HEK293 (cell line): ENCODE results near the gene PFKFB1.

Experiments
- GLI4 ChIP-seq: fragments of 450-650 bp; formaldehyde crosslinking; IDR thresholded peaks from 2 replicates; pipeline ENCODE4 v1.5.1; 2016; ENCODE audit warnings: missing biosample characterization, missing genetic modification characterization
- HIC1 ChIP-seq: fragments of 450-650 bp; formaldehyde crosslinking; IDR thresholded peaks from 2 replicates; pipeline ENCODE4 v1.5.1; 2016; ENCODE audit warnings: missing biosample characterization, missing genetic modification characterization
- KLF16 ChIP-seq: fragments of 450-650 bp; formaldehyde crosslinking; IDR thresholded peaks from 2 replicates; pipeline ENCODE4 v1.5.1; 2017; ENCODE audit warnings: missing biosample characterization, missing genetic modification characterization
- TCF7L2 ChIP-seq: IDR thresholded peaks from 2 replicates; pipeline ENCODE4 v1.6.1; 2011; ENCODE audit warnings: low read depth, mild to moderate bottlenecking, inconsistent platforms, low read length, moderate library complexity, borderline replicate concordance
- YY1 ChIP-seq: fragments of 450-650 bp; formaldehyde crosslinking; IDR thresholded peaks from 2 replicates; pipeline ENCODE4 v1.5.1; 2018; ENCODE audit warnings: missing biosample characterization, missing genetic modification characterization
- ZNF121 ChIP-seq: fragments of 450-650 bp; formaldehyde crosslinking; IDR thresholded peaks from 2 replicates; pipeline ENCODE4 v1.5.1; 2016; ENCODE audit warnings: missing biosample characterization, missing genetic modification characterization
- ZNF155 ChIP-seq: fragments of 450-650 bp; formaldehyde crosslinking; IDR thresholded peaks from 2 replicates; pipeline ENCODE4 v1.5.1; 2016; ENCODE audit warnings: missing biosample characterization, missing genetic modification characterization
- ZNF19 ChIP-seq: fragments of 450-650 bp; formaldehyde crosslinking; IDR thresholded peaks from 2 replicates; pipeline ENCODE4; 2016; ENCODE audit warnings: missing biosample characterization, missing genetic modification characterization, low read depth
- ZNF530 ChIP-seq: fragments of 450-650 bp; formaldehyde crosslinking; IDR thresholded peaks from 2 replicates; pipeline ENCODE4 v1.5.1; 2016; ENCODE audit warnings: low read depth, missing biosample characterization, missing genetic modification characterization
- ZSCAN30 ChIP-seq: fragments of 450-650 bp; IDR thresholded peaks from 2 replicates; pipeline ENCODE4 v1.5.1; 2018; ENCODE audit warnings: missing biosample characterization, mild to moderate bottlenecking, missing genetic modification characterization, moderate library complexity
- TF ChIP-seq, protein P1 (sequence below): fragments of 450-650 bp; formaldehyde crosslinking; IDR thresholded peaks from 2 replicates; pipeline ENCODE4 v1.5.1; 2016; ENCODE audit warnings: missing biosample characterization, missing genetic modification characterization
- TF ChIP-seq, protein P2 (sequence below): fragments of 450-650 bp; formaldehyde crosslinking; IDR thresholded peaks from 2 replicates; pipeline ENCODE4 v1.5.1; 2016; ENCODE audit warnings: missing biosample characterization, missing genetic modification characterization
- TF ChIP-seq, protein P3 (sequence below): fragments of 450-650 bp; formaldehyde crosslinking; IDR thresholded peaks from 2 replicates; pipeline ENCODE4 v1.5.1; 2017; ENCODE audit warnings: missing biosample characterization, missing genetic modification characterization

- TF ChIP-seq, protein P1, sequence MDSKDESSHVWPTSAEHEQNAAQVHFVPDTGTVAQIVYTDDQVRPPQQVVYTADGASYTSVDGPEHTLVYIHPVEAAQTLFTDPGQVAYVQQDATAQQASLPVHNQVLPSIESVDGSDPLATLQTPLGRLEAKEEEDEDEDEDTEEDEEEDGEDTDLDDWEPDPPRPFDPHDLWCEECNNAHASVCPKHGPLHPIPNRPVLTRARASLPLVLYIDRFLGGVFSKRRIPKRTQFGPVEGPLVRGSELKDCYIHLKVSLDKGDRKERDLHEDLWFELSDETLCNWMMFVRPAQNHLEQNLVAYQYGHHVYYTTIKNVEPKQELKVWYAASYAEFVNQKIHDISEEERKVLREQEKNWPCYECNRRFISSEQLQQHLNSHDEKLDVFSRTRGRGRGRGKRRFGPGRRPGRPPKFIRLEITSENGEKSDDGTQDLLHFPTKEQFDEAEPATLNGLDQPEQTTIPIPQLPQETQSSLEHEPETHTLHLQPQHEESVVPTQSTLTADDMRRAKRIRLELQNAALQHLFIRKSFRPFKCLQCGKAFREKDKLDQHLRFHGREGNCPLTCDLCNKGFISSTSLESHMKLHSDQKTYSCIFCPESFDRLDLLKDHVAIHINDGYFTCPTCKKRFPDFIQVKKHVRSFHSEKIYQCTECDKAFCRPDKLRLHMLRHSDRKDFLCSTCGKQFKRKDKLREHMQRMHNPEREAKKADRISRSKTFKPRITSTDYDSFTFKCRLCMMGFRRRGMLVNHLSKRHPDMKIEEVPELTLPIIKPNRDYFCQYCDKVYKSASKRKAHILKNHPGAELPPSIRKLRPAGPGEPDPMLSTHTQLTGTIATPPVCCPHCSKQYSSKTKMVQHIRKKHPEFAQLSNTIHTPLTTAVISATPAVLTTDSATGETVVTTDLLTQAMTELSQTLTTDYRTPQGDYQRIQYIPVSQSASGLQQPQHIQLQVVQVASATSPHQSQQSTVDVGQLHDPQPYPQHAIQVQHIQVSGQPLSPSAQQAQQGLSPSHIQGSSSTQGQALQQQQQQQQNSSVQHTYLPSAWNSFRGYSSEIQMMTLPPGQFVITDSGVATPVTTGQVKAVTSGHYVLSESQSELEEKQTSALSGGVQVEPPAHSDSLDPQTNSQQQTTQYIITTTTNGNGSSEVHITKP (tag by site-specific recombination), result no peak
- TF ChIP-seq, protein P2, sequence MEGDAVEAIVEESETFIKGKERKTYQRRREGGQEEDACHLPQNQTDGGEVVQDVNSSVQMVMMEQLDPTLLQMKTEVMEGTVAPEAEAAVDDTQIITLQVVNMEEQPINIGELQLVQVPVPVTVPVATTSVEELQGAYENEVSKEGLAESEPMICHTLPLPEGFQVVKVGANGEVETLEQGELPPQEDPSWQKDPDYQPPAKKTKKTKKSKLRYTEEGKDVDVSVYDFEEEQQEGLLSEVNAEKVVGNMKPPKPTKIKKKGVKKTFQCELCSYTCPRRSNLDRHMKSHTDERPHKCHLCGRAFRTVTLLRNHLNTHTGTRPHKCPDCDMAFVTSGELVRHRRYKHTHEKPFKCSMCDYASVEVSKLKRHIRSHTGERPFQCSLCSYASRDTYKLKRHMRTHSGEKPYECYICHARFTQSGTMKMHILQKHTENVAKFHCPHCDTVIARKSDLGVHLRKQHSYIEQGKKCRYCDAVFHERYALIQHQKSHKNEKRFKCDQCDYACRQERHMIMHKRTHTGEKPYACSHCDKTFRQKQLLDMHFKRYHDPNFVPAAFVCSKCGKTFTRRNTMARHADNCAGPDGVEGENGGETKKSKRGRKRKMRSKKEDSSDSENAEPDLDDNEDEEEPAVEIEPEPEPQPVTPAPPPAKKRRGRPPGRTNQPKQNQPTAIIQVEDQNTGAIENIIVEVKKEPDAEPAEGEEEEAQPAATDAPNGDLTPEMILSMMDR (tag by site-specific recombination), result no peak
- no peak for TF ChIP-seq GLI4 (tag by site-specific recombination)
- TF ChIP-seq HIC1, result no peak
- TF ChIP-seq ZNF121 (tag by site-specific recombination), result no peak
- no peak for TF ChIP-seq YY1
- no peak for TF ChIP-seq TCF7L2
- TF ChIP-seq KLF16 (tag by site-specific recombination), result no peak
- TF ChIP-seq ZNF19 (tag by site-specific recombination), result no peak
- TF ChIP-seq, protein P3, sequence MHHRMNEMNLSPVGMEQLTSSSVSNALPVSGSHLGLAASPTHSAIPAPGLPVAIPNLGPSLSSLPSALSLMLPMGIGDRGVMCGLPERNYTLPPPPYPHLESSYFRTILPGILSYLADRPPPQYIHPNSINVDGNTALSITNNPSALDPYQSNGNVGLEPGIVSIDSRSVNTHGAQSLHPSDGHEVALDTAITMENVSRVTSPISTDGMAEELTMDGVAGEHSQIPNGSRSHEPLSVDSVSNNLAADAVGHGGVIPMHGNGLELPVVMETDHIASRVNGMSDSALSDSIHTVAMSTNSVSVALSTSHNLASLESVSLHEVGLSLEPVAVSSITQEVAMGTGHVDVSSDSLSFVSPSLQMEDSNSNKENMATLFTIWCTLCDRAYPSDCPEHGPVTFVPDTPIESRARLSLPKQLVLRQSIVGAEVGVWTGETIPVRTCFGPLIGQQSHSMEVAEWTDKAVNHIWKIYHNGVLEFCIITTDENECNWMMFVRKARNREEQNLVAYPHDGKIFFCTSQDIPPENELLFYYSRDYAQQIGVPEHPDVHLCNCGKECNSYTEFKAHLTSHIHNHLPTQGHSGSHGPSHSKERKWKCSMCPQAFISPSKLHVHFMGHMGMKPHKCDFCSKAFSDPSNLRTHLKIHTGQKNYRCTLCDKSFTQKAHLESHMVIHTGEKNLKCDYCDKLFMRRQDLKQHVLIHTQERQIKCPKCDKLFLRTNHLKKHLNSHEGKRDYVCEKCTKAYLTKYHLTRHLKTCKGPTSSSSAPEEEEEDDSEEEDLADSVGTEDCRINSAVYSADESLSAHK (tag by site-specific recombination), result no peak
- TF ChIP-seq ZSCAN30 (tag by site-specific recombination), result no peak
- TF ChIP-seq ZNF155 (tag by site-specific recombination), result no peak
- no peak for TF ChIP-seq ZNF530 (tag by site-specific recombination)
Observed at GRCh38 chrX:54977387-54977786, 16.6 kb downstream of the PFKFB1 start.
